H1 (cell line): ENCODE measurements around the gene FOXK1. TPM values are rescaled to one million over a fixed set of nuclear protein-coding genes. Genes with fewer than 3 reads are reported as not detected.

ENCODE experiments used
- CTCF ChIA-PET: fragments of 300-600 bp; sonication (Branson Sonifier 250); formaldehyde crosslinking; loops from one replicate; lab custom pipeline; 2021; ENCODE audit not compliant: partially characterized antibody; lab: Charles Lee
- POLR2A ChIA-PET: fragments of 300-600 bp; sonication (Branson Sonifier 250); formaldehyde crosslinking; loops from one replicate; lab custom pipeline; 2021; ENCODE audit warnings: inconsistent platforms; ENCODE audit not compliant: partially characterized antibody; lab: Charles Lee
- DNase-seq, 2 experiments: peaks; one replicate each; pipeline versions ENCODE4 v3.0.0 to v3.0.0-alpha.2; 2010 to 2022; ENCODE audit warnings: low spot score in 2 of 2, low read depth in 1 of 2, mixed read lengths in 1 of 2
- FAIRE-seq: peaks from 2 replicates; lab custom pipeline; 2011; peaks lifted over from hg19 to GRCh38; lab: Jason Lieb, UNC
- H2AFZ ChIP-seq: 2 replicates; pipeline ENCODE4 v1.8.1; 2012; ENCODE audit warnings: low read length, inconsistent platforms
- H2AK5ac ChIP-seq: 2 replicates; pipeline ENCODE4 v1.6.1; 2013; ENCODE audit warnings: low read depth, low read length
- H2BK120ac ChIP-seq: replicated peaks from 2 replicates; pipeline ENCODE3; 2013; ENCODE audit warnings: low read depth, low read length, inconsistent platforms
- H2BK12ac ChIP-seq: 2 replicates; pipeline ENCODE4 v1.6.1; 2013; ENCODE audit warnings: low read depth, low read length
- H2BK15ac ChIP-seq: 2 replicates; pipeline ENCODE4 v1.6.1; 2013; ENCODE audit warnings: low read length
- H2BK20ac ChIP-seq: 2 replicates; pipeline ENCODE4 v1.6.1; 2013; ENCODE audit warnings: low read length
- H2BK5ac ChIP-seq: 2 replicates; pipeline ENCODE4 v1.6.1; 2013; ENCODE audit warnings: low read depth, low read length
- H3K14ac ChIP-seq: 2 replicates; pipeline ENCODE4 v1.6.1; 2013; ENCODE audit warnings: inconsistent platforms; ENCODE audit not compliant: insufficient read length
- H3K18ac ChIP-seq: 2 replicates; pipeline ENCODE4 v1.6.1; 2013; ENCODE audit warnings: low read length; ENCODE audit errors: extremely low read depth
- H3K23ac ChIP-seq: 2 replicates; pipeline ENCODE4 v1.6.1; 2013; ENCODE audit warnings: inconsistent platforms; ENCODE audit not compliant: insufficient read length
- H3K23me2 ChIP-seq: 2 replicates; pipeline ENCODE4 v1.6.1; 2013; ENCODE audit warnings: low read depth, low read length
- H3K27ac ChIP-seq: 2 replicates; pipeline ENCODE4 v1.6.1; 2011; ENCODE audit warnings: low read depth, low read length, inconsistent platforms
- H3K27me3 ChIP-seq, 4 experiments: replicated peaks in 1 of 4; 1 replicate in 1 of 4; 2 replicates in 3 of 4; pipeline versions ENCODE4 v1.6.1 to v1.8.1; 2011 to 2013; ENCODE audit warnings: low read length in 3 of 4, mild to moderate bottlenecking in 3 of 4, inconsistent platforms in 2 of 4, mixed read lengths in 2 of 4, moderate library complexity in 1 of 4; ENCODE audit not compliant: control insufficient read depth in 3 of 4, insufficient read depth in 3 of 4; ENCODE audit errors: extremely low read depth in 1 of 4
- H3K36me3 ChIP-seq, 4 experiments: 2 replicates each; pipeline versions ENCODE4 v1.6.1 to v1.8.1; 2011 to 2013; ENCODE audit warnings: mild to moderate bottlenecking in 4 of 4, low read length in 3 of 4, moderate library complexity in 2 of 4, control low read depth in 1 of 4, inconsistent platforms in 1 of 4; ENCODE audit not compliant: insufficient read depth in 4 of 4, control insufficient read depth in 2 of 4
- H3K4ac ChIP-seq: replicated peaks from 2 replicates; pipeline ENCODE3; 2013; ENCODE audit warnings: low read length, low read depth, mixed read lengths, inconsistent platforms; ENCODE audit not compliant: insufficient read length
- H3K4me1 ChIP-seq, 4 experiments: replicated peaks in 1 of 4; 1 replicate in 1 of 4; 2 replicates in 3 of 4; pipeline versions ENCODE4 v1.6.1 to v1.8.1; 2011 to 2013; ENCODE audit warnings: low read length in 3 of 4, inconsistent platforms in 2 of 4, mixed read lengths in 1 of 4; ENCODE audit not compliant: insufficient read depth in 4 of 4, control insufficient read depth in 3 of 4
- H3K4me2 ChIP-seq, 2 experiments: 2 replicates each; pipeline versions ENCODE4 v1.6.1 to v1.8.1; 2011 to 2013; ENCODE audit warnings: low read depth in 2 of 2, low read length in 2 of 2, control low read depth in 1 of 2, inconsistent platforms in 1 of 2, mild to moderate bottlenecking in 1 of 2; ENCODE audit not compliant: insufficient read depth in 1 of 2
- H3K4me3 ChIP-seq, 4 experiments: fragments of 200-600, 300-600 bp in 1 of 4; sonication (generic), shearing (Covaris generic), sonication (Bioruptor Twin) in 1 of 4; 2 replicates each; pipeline versions ENCODE4 v1.5.1 to v1.8.1; 2011 to 2016; ENCODE audit warnings: low read length in 4 of 4, low read depth in 3 of 4, control low read depth in 2 of 4, inconsistent platforms in 2 of 4, mild to moderate bottlenecking in 2 of 4, mixed read lengths in 1 of 4, moderate library complexity in 1 of 4; ENCODE audit not compliant: insufficient read depth in 2 of 4; ENCODE audit errors: extremely low read depth in 1 of 4
- H3K56ac ChIP-seq: replicated peaks from 2 replicates; pipeline ENCODE3; 2013; ENCODE audit warnings: low read depth, mild to moderate bottlenecking, mixed read lengths, low read length, inconsistent platforms; ENCODE audit not compliant: insufficient read length
- H3K79me1 ChIP-seq: 2 replicates; pipeline ENCODE4 v1.6.1; 2013; ENCODE audit warnings: low read depth, low read length, control low read depth
- H3K79me2 ChIP-seq, 2 experiments: 2 replicates each; pipeline versions ENCODE4 v1.6.1 to v1.8.1; 2012 to 2013; ENCODE audit warnings: low read length in 2 of 2, mild to moderate bottlenecking in 2 of 2, inconsistent platforms in 1 of 2; ENCODE audit not compliant: insufficient read depth in 2 of 2, control insufficient read depth in 1 of 2
- H3K9ac ChIP-seq, 4 experiments: replicated peaks in 1 of 4; 1 replicate in 1 of 4; 2 replicates in 3 of 4; pipeline versions ENCODE4 v1.6.1 to v1.8.1; 2011 to 2013; ENCODE audit warnings: low read depth in 3 of 4, low read length in 3 of 4, control low read depth in 2 of 4, mild to moderate bottlenecking in 2 of 4, moderate library complexity in 2 of 4, inconsistent platforms in 1 of 4; ENCODE audit errors: extremely low read depth in 1 of 4
- H3K9me3 ChIP-seq, 2 experiments: 2 replicates each; pipeline versions ENCODE4 v1.6.1 to v1.8.1; 2012 to 2013; ENCODE audit warnings: mild to moderate bottlenecking in 2 of 2, moderate library complexity in 2 of 2, control low read depth in 1 of 2, inconsistent platforms in 1 of 2, low read depth in 1 of 2, low read length in 1 of 2, mixed read lengths in 1 of 2; ENCODE audit not compliant: insufficient read depth in 2 of 2
- H4K20me1 ChIP-seq, 2 experiments: replicated peaks in 1 of 2; 2 replicates each; pipeline versions ENCODE3 to v1.8.1; 2011 to 2013; ENCODE audit warnings: inconsistent platforms in 2 of 2, low read length in 2 of 2, mild to moderate bottlenecking in 1 of 2; ENCODE audit not compliant: insufficient read depth in 2 of 2, control insufficient read depth in 1 of 2
- H4K5ac ChIP-seq: 2 replicates; pipeline ENCODE4 v1.6.1; 2013; ENCODE audit warnings: low read length, low read depth, mixed read lengths, inconsistent platforms; ENCODE audit not compliant: insufficient read length
- H4K8ac ChIP-seq: 2 replicates; pipeline ENCODE4 v1.8.0; 2013; ENCODE audit warnings: mild to moderate bottlenecking, moderate library complexity, low read length, inconsistent platforms; ENCODE audit not compliant: insufficient read depth; ENCODE audit errors: extremely low read depth
- H4K91ac ChIP-seq: replicated peaks from 2 replicates; pipeline ENCODE3; 2013; ENCODE audit warnings: low read length, mixed read lengths, inconsistent platforms; ENCODE audit not compliant: insufficient read length
- BACH1 ChIP-seq: IDR thresholded peaks from 2 replicates; pipeline ENCODE4 v1.6.1; 2012; ENCODE audit warnings: low read length, improper control_type of control experiment
- BRCA1 ChIP-seq: IDR thresholded peaks from 2 replicates; pipeline ENCODE4 v1.6.1; 2012; ENCODE audit warnings: low read depth, low read length, improper control_type of control experiment
- GABPA ChIP-seq: IDR thresholded peaks from 2 replicates; pipeline ENCODE4 v1.6.1; 2011; ENCODE audit warnings: mild to moderate bottlenecking, low read length, moderate library complexity, borderline replicate concordance; ENCODE audit not compliant: insufficient read depth
- KDM4A ChIP-seq: IDR thresholded peaks from one replicate; pipeline ENCODE4 v1.7.1; 2012; ENCODE audit warnings: low read depth, mild to moderate bottlenecking, moderate library complexity, low read length, inconsistent platforms; ENCODE audit not compliant: severe bottlenecking
- SIRT6 ChIP-seq: IDR thresholded peaks from one replicate; pipeline ENCODE4 v1.7.1; 2012; ENCODE audit warnings: low read length, inconsistent platforms
- SUZ12 ChIP-seq: fragments of 200-600 bp; sonication (generic); IDR thresholded peaks from 2 replicates; pipeline ENCODE4 v1.6.1; 2012; ENCODE audit warnings: mild to moderate bottlenecking, inconsistent platforms, low read length, moderate library complexity, mixed read lengths
- WGBS, 2 experiments: shearing (Covaris generic) in 1 of 2; methylation state at CpG; one replicate each; pipeline versions ENCODE4 v1.1.6 to v1.1.7; 2013 to 2015; ENCODE audit warnings: low lambda C conversion rate in 2 of 2, mixed read lengths in 2 of 2, inconsistent platforms in 1 of 2, low coverage in 1 of 2, missing lambda C conversion rate in 1 of 2; ENCODE audit not compliant: insufficient replicate concordance in 2 of 2, insufficient coverage in 1 of 2, insufficient read length in 1 of 2; ENCODE audit errors: extremely low coverage in 1 of 2, missing lambda C conversion rate in 1 of 2; 5-methylcytosine and 5-hydroxymethylcytosine counted together
- polyA plus RNA-seq, 7 experiments: library from polyadenylated mRNA; depleted of rRNA in 3 of 7; stranded (reverse) in 5 of 7; unstranded in 2 of 7; fragments of >200 nt in 5 of 7; fragments of 200-250 nt in 2 of 7; gene quantifications; 1 replicate in 5 of 7; 2 replicates in 1 of 7; 4 replicates in 1 of 7; pipeline versions ENCODE4 v1.2.1 to v1.2.3, GENCODE V29; 2011 to 2013; ENCODE audit warnings: missing spikeins in 2 of 7, mixed read lengths in 2 of 7
- total RNA-seq: library from RNA; stranded (reverse); fragmentation: NEBNext Ultra II Directional; extraction: Animal tissue kit (Norgen Biotek cat#: 25700); gene quantifications from 2 replicates; pipeline ENCODE4 v1.2.1, GENCODE V29; 2021

The FOXK1 gene
- total and polyA plus RNA-seq, 2 of the 8 experiments (the other 6 are each of a cell fraction or from before 2014, with no cell fraction given): 2.0 to 8.5 TPM

DNA sequence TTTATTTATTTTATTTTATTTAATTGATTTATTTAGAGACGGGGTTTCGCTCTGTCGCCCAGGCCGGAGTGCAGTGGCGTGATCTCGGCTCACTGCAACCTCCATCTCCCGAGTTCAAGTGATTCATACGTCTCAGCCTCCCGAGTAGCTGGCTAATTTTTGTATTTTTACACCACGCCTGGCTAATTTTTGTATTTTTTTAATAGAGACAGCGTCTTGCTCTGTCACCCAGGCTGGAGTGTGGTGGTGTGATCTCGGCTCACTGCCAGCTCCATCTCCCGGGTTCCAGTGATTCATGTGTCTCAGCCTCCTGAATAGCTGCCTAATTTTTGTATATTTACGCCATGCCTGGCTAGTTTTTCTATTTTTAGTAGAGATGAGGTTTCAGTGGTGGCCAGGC is 127.6 kb downstream of the FOXK1 start:
- Histone ChIP-seq H3K27me3 (no peaks in the 10 kb centered on the region), H2BK15ac (no peak overlapping the region), H2AFZ (no peak overlapping the region), H3K4ac (no peak overlapping the region), H2BK120ac (no peak overlapping the region), H3K9me3 (no peaks in the 10 kb centered on the region), H3K23ac (no peak overlapping the region), H2BK5ac (no peak overlapping the region), H2BK20ac (no peak overlapping the region), H4K8ac (no peak overlapping the region), H3K18ac (no peak overlapping the region), H3K56ac (no peak overlapping the region), H3K4me3 (no peak overlapping the region), H3K79me2 (no peaks in the 10 kb centered on the region), H3K27ac (no peak overlapping the region), H3K23me2 (no peaks in the 10 kb centered on the region), H4K20me1 (no peaks in the 10 kb centered on the region), H2AK5ac (no peak overlapping the region), H4K5ac (no peak overlapping the region), H3K36me3 (no peaks in the 10 kb centered on the region), H4K91ac (no peak overlapping the region), H3K9ac (no peak overlapping the region), H2BK12ac (no peak overlapping the region), H3K4me1 (peaks cover 0 to 3% (median 0%) of the 10 kb centered on the region in 4 experiments; a peak in 1 of 7 replicates), H3K79me1 (no peaks in the 10 kb centered on the region), H3K14ac (no peak overlapping the region), H3K4me2 (no peak overlapping the region)
- DNase-seq (no peak), FAIRE-seq (no peak)
- 89% methylated on average over 14 of the region's 14 CpGs; no CpG with 5 or more reads in 1 of the 2 experiments for WGBS, 2 experiments
- TF ChIP-seq GABPA (no peak), BACH1 (no peak), BRCA1 (no peak), SUZ12 (no peak), KDM4A (no peak), SIRT6 (no peak)
- ChIA-PET CTCF (interaction anchor here (0.7 to 2.2 kb wide), 2 partner anchors 18 to 275 kb away, joined by 3 to 7 read pairs; no protein-coding TSS in a partner anchor), POLR2A (interaction anchor here (1.2 kb wide), 1 partner anchor 11 kb away, joined by 3 read pairs; no protein-coding TSS in a partner anchor)
